GM20000 (cell line): ENCODE measurements around the gene RNF26.

Experiments
- DNase-seq: peaks from one replicate; pipeline ENCODE4 v3.0.0; 2012; ENCODE audit warnings: low spot score
- CTCF ChIP-seq: IDR thresholded peaks from 2 replicates; pipeline ENCODE4 v1.5.1; 2012; ENCODE audit warnings: mild to moderate bottlenecking, control low read depth; ENCODE audit errors: extremely low read depth, missing control alignments

The RNF26 gene

GRCh38 chr11:119329320-119329719 is 5.0 kb upstream of the RNF26 start:
- no peak for DNase-seq
- TF ChIP-seq CTCF: no peak

- no peak for DNase-seq
- no peak for TF ChIP-seq CTCF
Observed at GRCh38 chr11:119330237-119330636, 4.1 kb upstream of the RNF26 start.

GRCh38 chr11:119332111-119332765 is 2.1 kb upstream of the RNF26 start:
- DNase-seq: no peak
- no peak for TF ChIP-seq CTCF

GRCh38 chr11:119335091-119335654 is 846 bp downstream of the RNF26 start:
- no peak for TF ChIP-seq CTCF

GRCh38 chr11:119335655-119336543 is 1.6 kb downstream of the RNF26 start:
- no peak for DNase-seq
- TF ChIP-seq CTCF: no peak

More at GRCh38 chr11:119335091-119335654, 846 bp downstream of the RNF26 start:
- DNase-seq: no peak

- no peak for TF ChIP-seq CTCF
Observed at GRCh38 chr11:119336744-119337469, 2.6 kb downstream of the RNF26 start.

More at GRCh38 chr11:119336744-119337469, 2.6 kb downstream of the RNF26 start:
- no peak for DNase-seq
